ENCODE results near the gene ABCC11. TPM values are rescaled to one million over a fixed set of nuclear protein-coding genes. Genes with fewer than 3 reads are reported as not detected.

The ABCC11 gene
- total and polyA plus RNA-seq, 2 of the 13 experiments (the other 11 are each of a cell fraction or from before 2014, with no cell fraction given), result 1.0 to 1.4 TPM

DNA sequence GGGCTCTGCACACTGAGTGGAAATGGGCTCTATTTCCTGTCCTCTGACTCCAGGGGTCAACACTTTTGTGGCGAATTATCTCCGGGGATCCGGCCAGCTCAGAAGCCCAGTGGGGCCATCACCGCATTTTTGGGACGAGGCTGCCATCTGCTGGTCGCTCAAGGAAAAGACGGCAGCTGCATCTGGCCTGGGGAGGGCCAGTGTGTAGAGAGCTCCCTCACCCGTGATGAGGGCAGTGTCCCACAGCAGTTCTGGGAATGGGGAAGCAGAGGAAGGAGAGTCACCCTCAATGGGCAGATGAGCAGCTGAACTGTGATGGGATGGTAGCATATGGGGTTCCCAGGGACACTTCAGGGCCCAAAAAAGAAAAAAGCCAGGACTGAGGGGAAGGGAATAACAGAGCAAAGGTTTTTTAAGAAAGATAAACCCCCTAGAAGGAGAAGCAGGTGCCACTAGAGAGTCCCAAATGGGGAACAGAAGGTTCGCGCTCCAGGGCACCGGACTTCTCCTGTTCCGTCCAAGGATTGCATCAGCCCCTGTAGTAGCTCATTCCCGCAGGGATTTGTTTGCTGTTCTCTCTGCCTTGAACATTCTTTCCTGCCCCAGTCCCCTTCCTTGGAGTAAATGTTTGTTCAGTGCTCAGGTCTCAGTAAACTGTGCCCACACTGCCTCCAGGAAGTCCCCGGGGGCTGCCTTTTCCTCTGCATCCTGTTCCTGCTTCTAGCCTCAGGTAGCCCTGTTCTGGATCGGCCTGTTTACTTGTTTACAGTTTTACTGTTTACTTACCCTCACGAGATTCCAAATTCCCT, 82.2 kb downstream of the ABCC11 start (continued):
- TF ChIP-seq ZNF747 (CRISPR knock-in tag; IDR thresholded peaks at IDR 0.05; ENCODE audit: borderline replicate concordance) (no peak; the same call in 1 of the 2 replicates), HES4 (CRISPR knock-in tag; IDR thresholded peaks at IDR 0.05; ENCODE audit: borderline replicate concordance) (no peak), ZMYM3 (CRISPR knock-in tag; IDR thresholded peaks at IDR 0.05) (peak; percentile 99), MEF2D (CRISPR knock-in tag; IDR thresholded peaks at IDR 0.05) (no peak), CEBPB (IDR thresholded peaks at IDR 0.05; ENCODE audit: borderline replicate concordance, low read depth, low read length) (peak; percentile 89), SALL2 (CRISPR knock-in tag; IDR thresholded peaks at IDR 0.05) (peak; percentile 78; the same call in 1 of the 2 replicates), TOE1 (CRISPR knock-in tag; IDR thresholded peaks at IDR 0.05) (peak; percentile 28; the same call in 1 of the 2 replicates), KDM2A (CRISPR knock-in tag; IDR thresholded peaks at IDR 0.05; ENCODE audit: borderline replicate concordance, low read depth) (peak; percentile 71; the same call in 1 of the 2 replicates), ZNF333 (CRISPR knock-in tag; IDR thresholded peaks at IDR 0.05; ENCODE audit: borderline replicate concordance) (no peak), RFXAP (CRISPR knock-in tag; IDR thresholded peaks at IDR 0.05; ENCODE audit: borderline replicate concordance) (no peak), GTF3A (CRISPR knock-in tag; conservative IDR thresholded peaks at IDR 0.05) (peak; percentile 90; the same call in 1 of the 2 replicates), NFRKB (IDR thresholded peaks at IDR 0.05) (no peak), ERF (CRISPR knock-in tag; IDR thresholded peaks at IDR 0.05) (peak; percentile 90), DNMT3B (CRISPR knock-in tag; conservative IDR thresholded peaks at IDR 0.05) (no peak; the same call in 1 of the 2 replicates), NFYB (CRISPR knock-in tag; IDR thresholded peaks at IDR 0.05) (no peak), ZNF83 (CRISPR knock-in tag; IDR thresholded peaks at IDR 0.05; ENCODE audit: borderline replicate concordance) (no peak; the same call in 1 of the 2 replicates), ZBTB7A (CRISPR knock-in tag; IDR thresholded peaks at IDR 0.05) (no peak), HOXA3 (CRISPR knock-in tag; IDR thresholded peaks at IDR 0.05) (no peak; the same call in 1 of the 2 replicates), RBM22 (optimal IDR thresholded peaks at IDR 0.05; ENCODE audit: low read length) (no peak), ZNF577 (CRISPR knock-in tag; IDR thresholded peaks at IDR 0.05; ENCODE audit: borderline replicate concordance, low read depth) (no peak)
- TF ChIP-seq, protein P1, sequence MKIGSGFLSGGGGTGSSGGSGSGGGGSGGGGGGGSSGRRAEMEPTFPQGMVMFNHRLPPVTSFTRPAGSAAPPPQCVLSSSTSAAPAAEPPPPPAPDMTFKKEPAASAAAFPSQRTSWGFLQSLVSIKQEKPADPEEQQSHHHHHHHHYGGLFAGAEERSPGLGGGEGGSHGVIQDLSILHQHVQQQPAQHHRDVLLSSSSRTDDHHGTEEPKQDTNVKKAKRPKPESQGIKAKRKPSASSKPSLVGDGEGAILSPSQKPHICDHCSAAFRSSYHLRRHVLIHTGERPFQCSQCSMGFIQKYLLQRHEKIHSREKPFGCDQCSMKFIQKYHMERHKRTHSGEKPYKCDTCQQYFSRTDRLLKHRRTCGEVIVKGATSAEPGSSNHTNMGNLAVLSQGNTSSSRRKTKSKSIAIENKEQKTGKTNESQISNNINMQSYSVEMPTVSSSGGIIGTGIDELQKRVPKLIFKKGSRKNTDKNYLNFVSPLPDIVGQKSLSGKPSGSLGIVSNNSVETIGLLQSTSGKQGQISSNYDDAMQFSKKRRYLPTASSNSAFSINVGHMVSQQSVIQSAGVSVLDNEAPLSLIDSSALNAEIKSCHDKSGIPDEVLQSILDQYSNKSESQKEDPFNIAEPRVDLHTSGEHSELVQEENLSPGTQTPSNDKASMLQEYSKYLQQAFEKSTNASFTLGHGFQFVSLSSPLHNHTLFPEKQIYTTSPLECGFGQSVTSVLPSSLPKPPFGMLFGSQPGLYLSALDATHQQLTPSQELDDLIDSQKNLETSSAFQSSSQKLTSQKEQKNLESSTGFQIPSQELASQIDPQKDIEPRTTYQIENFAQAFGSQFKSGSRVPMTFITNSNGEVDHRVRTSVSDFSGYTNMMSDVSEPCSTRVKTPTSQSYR (CRISPR knock-in tag; IDR thresholded peaks at IDR 0.05; ENCODE audit: borderline replicate concordance), result no peak

Data from HepG2 (cell line).